SU-DHL-6 (cell line): Measurements from ENCODE around the gene PFKFB1.

ENCODE experiments used
- H2AFZ ChIP-seq: fragments of 200-600 bp; sonication (generic); 2 replicates; pipeline ENCODE4 v1.6.1; 2014; ENCODE audit warnings: low read depth, mild to moderate bottlenecking, moderate library complexity, mixed read lengths, antibody characterized with exemption, low read length; ENCODE audit not compliant: severe bottlenecking
- H3F3A ChIP-seq: fragments of 200-600 bp; shearing (Covaris generic); 2 replicates; pipeline ENCODE4 v1.6.0; 2016; ENCODE audit warnings: antibody characterized with exemption, mild to moderate bottlenecking; ENCODE audit not compliant: insufficient read depth
- H3K27ac ChIP-seq: fragments of 200-600 bp; sonication (generic); 2 replicates; pipeline ENCODE4 v1.5.1; 2016; ENCODE audit warnings: low read depth, mild to moderate bottlenecking, low read length, moderate library complexity, mixed read lengths
- H3K27me3 ChIP-seq: fragments of 200-600 bp; sonication (generic), shearing (Covaris generic); 2 replicates; pipeline ENCODE4 v1.6.0; 2014; ENCODE audit warnings: mild to moderate bottlenecking, low read length
- H3K36me3 ChIP-seq: fragments of 200-600 bp; sonication (generic); 2 replicates; pipeline ENCODE4 v1.6.1; 2014; ENCODE audit warnings: mild to moderate bottlenecking, low read length, mixed read lengths
- H3K4me2 ChIP-seq: fragments of 300-600, 200-600 bp; shearing (Covaris generic), sonication (generic); 2 replicates; pipeline ENCODE4 v1.6.0; 2014; ENCODE audit warnings: low read length, low read depth, mild to moderate bottlenecking; ENCODE audit not compliant: poor library complexity, severe bottlenecking
- H3K4me3 ChIP-seq: fragments of 200-600 bp; sonication (generic); 2 replicates; pipeline ENCODE4 v1.5.1; 2014; ENCODE audit warnings: antibody characterized with exemption, low read length, mild to moderate bottlenecking, mixed read lengths; ENCODE audit not compliant: insufficient read depth, poor library complexity, severe bottlenecking
- H3K79me2 ChIP-seq: fragments of 200-600 bp; sonication (generic); 2 replicates; pipeline ENCODE4 v1.6.1; 2014; ENCODE audit warnings: mild to moderate bottlenecking, low read length, moderate library complexity; ENCODE audit not compliant: insufficient read depth
- H3K9ac ChIP-seq: fragments of 200-600 bp; sonication (generic); 2 replicates; pipeline ENCODE4 v1.7.0; 2014; ENCODE audit warnings: mild to moderate bottlenecking, low read length
- H3K9me2 ChIP-seq: fragments of 200-600 bp; sonication (generic); replicated peaks from 2 replicates; pipeline ENCODE4 v1.6.1; 2014; ENCODE audit warnings: low read length; ENCODE audit not compliant: insufficient read depth
- H3K9me3 ChIP-seq: fragments of 200-600 bp; sonication (generic); 2 replicates; pipeline ENCODE4 v1.6.1; 2014; ENCODE audit warnings: low read length, mixed read lengths; ENCODE audit not compliant: insufficient read depth
- H4K20me1 ChIP-seq: fragments of 200-600 bp; sonication (generic); 2 replicates; pipeline ENCODE4 v1.6.1; 2014; ENCODE audit warnings: low read depth, mild to moderate bottlenecking, antibody characterized with exemption, low read length, moderate library complexity, mixed read lengths
- CTCF ChIP-seq: fragments of 200-600 bp; sonication (generic); IDR thresholded peaks from one replicate; pipeline ENCODE4 v1.5.1; 2017; ENCODE audit warnings: antibody characterized with exemption, mild to moderate bottlenecking, low read length, moderate library complexity; ENCODE audit not compliant: insufficient read depth, poor library complexity, severe bottlenecking
- EZH2phosphoT487 ChIP-seq: fragments of 200-600 bp; sonication (generic), shearing (Covaris generic); conservative IDR thresholded peaks from 2 replicates; pipeline ENCODE4 v1.6.1; 2018; ENCODE audit warnings: mild to moderate bottlenecking, antibody characterized with exemption, low read length, moderate library complexity, mixed read lengths

Gene PFKFB1

GRCh38 chrX:54961750-54962149 is 32.2 kb downstream of the PFKFB1 start:
- H3K27ac ChIP-seq, result no peak overlapping the region
- H3K9ac ChIP-seq, result no peak overlapping the region
- no peak overlapping the region for H3K4me3 ChIP-seq
- TF ChIP-seq CTCF (no peak), EZH2phosphoT487 (no peak)
- H4K20me1 ChIP-seq, result no peaks in the 10 kb centered on the region
- no peaks in the 10 kb centered on the region for H3K27me3 ChIP-seq
- no peak overlapping the region for H2AFZ ChIP-seq
- no peaks in the 10 kb centered on the region for H3K79me2 ChIP-seq
- no peaks in the 10 kb centered on the region for H3K9me2 ChIP-seq
- no peak overlapping the region for H3K4me2 ChIP-seq
- no peaks in the 10 kb centered on the region for H3K9me3 ChIP-seq
- no peaks in the 10 kb centered on the region for H3F3A ChIP-seq
- H3K36me3 ChIP-seq, result no peaks in the 10 kb centered on the region

GRCh38 chrX:54950730-54951375 is 43.1 kb downstream of the PFKFB1 start:
- Histone ChIP-seq H3K79me2 (no peaks in the 10 kb centered on the region), H3K36me3 (no peaks in the 10 kb centered on the region), H3K4me3 (no peak overlapping the region), H3K9me3 (no peaks in the 10 kb centered on the region), H2AFZ (no peak overlapping the region), H4K20me1 (no peaks in the 10 kb centered on the region), H3F3A (no peaks in the 10 kb centered on the region), H3K27me3 (no peaks in the 10 kb centered on the region), H3K4me2 (no peak overlapping the region), H3K9me2 (no peaks in the 10 kb centered on the region), H3K9ac (no peak overlapping the region), H3K27ac (no peak overlapping the region)
- TF ChIP-seq CTCF (no peak), EZH2phosphoT487 (no peak)

GRCh38 chrX:54945224-54945623 is 48.8 kb downstream of the PFKFB1 start:
- TF ChIP-seq EZH2phosphoT487 (no peak), CTCF (no peak)
- H3K9me3 ChIP-seq, result no peaks in the 10 kb centered on the region

More at GRCh38 chrX:54945224-54945623, 48.8 kb downstream of the PFKFB1 start:
- no peaks in the 10 kb centered on the region for H4K20me1 ChIP-seq
- no peaks in the 10 kb centered on the region for H3K9me2 ChIP-seq
- no peak overlapping the region for H3K4me3 ChIP-seq
- no peak overlapping the region for H2AFZ ChIP-seq
- no peak overlapping the region for H3K27ac ChIP-seq
- no peaks in the 10 kb centered on the region for H3F3A ChIP-seq
- H3K79me2 ChIP-seq, result no peaks in the 10 kb centered on the region
- H3K9ac ChIP-seq, result no peak overlapping the region
- no peaks in the 10 kb centered on the region for H3K36me3 ChIP-seq
- no peaks in the 10 kb centered on the region for H3K27me3 ChIP-seq
- H3K4me2 ChIP-seq, result no peak overlapping the region
